ENCODE results near the gene TYRP1. TPM values are rescaled to one million over a fixed set of nuclear protein-coding genes. Genes with fewer than 3 reads are reported as not detected.
"Not testable (repeated sequence)": the region's sequence is repeated elsewhere in the genome, so short reads cannot be mapped to it uniquely, and the experiment has no call there.

The TYRP1 gene
- total RNA-seq, 1 experiment from 2014 or later: 0.15 TPM

- H2AFZ ChIP-seq (ENCODE audit: low read length): no peak overlapping the region
- no peak overlapping the region for H3K27ac ChIP-seq (ENCODE audit: low read length)
- no peaks in the 10 kb centered on the region for H3K9me2 ChIP-seq (replicated peaks; ENCODE audit: insufficient read depth, low read length)
- H4K20me1 ChIP-seq (ENCODE audit: insufficient read depth, low read depth, low read length): no peaks in the 10 kb centered on the region
- no peak overlapping the region for H3K4me2 ChIP-seq (ENCODE audit: low read depth, low read length, poor library complexity, severe bottlenecking)
- H3K9ac ChIP-seq (ENCODE audit: low read length): no peak overlapping the region
- no peak overlapping the region for H3K4me3 ChIP-seq (ENCODE audit: low read length)
- no peaks in the 10 kb centered on the region for H3K4me1 ChIP-seq (ENCODE audit: low read length)
- peaks cover 35% of the 10 kb centered on the region for H3K9me3 ChIP-seq (ENCODE audit: low read length)
- DNase-seq: no peak
- H3K27me3 ChIP-seq (ENCODE audit: low read length): no peaks in the 10 kb centered on the region
- H3K36me3 ChIP-seq (ENCODE audit: insufficient read depth, low read length): no peaks in the 10 kb centered on the region
- H3K79me2 ChIP-seq (ENCODE audit: low read length): no peaks in the 10 kb centered on the region
These were observed 34.5 kb upstream of the TYRP1 start for GRCh38 chr9:12658531-12659209.

GRCh38 chr9:12659220-12659619 lies 34.0 kb upstream of the TYRP1 start:
- no peak for DNase-seq
- Histone ChIP-seq H3K27ac (ENCODE audit: low read length) (no peak overlapping the region), H2AFZ (ENCODE audit: low read length) (no peak overlapping the region)

GRCh38 chr9:12666813-12667212 lies 26.4 kb upstream of the TYRP1 start:
- peaks cover 10% of the 10 kb centered on the region for H3K9me3 ChIP-seq (ENCODE audit: low read length)
- no peaks in the 10 kb centered on the region for H3K27me3 ChIP-seq (ENCODE audit: low read length)
- DNase-seq: no peak
- no peak overlapping the region for H3K27ac ChIP-seq (ENCODE audit: low read length)
- H2AFZ ChIP-seq (ENCODE audit: low read length): no peak overlapping the region
- H3K4me3 ChIP-seq (ENCODE audit: low read length): no peak overlapping the region
- no peaks in the 10 kb centered on the region for H3K36me3 ChIP-seq (ENCODE audit: insufficient read depth, low read length)
- no peak overlapping the region for H3K4me2 ChIP-seq (ENCODE audit: low read depth, low read length, poor library complexity, severe bottlenecking)
- no peak overlapping the region for H3K9ac ChIP-seq (ENCODE audit: low read length)
- H3K4me1 ChIP-seq (ENCODE audit: low read length): no peaks in the 10 kb centered on the region
- H3K79me2 ChIP-seq (ENCODE audit: low read length): no peaks in the 10 kb centered on the region
- H3K9me2 ChIP-seq (replicated peaks; ENCODE audit: insufficient read depth, low read length): no peaks in the 10 kb centered on the region
- no peaks in the 10 kb centered on the region for H4K20me1 ChIP-seq (ENCODE audit: insufficient read depth, low read depth, low read length)

More at GRCh38 chr9:12659220-12659619, 34.0 kb upstream of the TYRP1 start:
- H3K9me3 ChIP-seq (ENCODE audit: low read length): peaks cover 31% of the 10 kb centered on the region
- H3K4me3 ChIP-seq (ENCODE audit: low read length): no peak overlapping the region
- H3K79me2 ChIP-seq (ENCODE audit: low read length): no peaks in the 10 kb centered on the region
- no peaks in the 10 kb centered on the region for H3K27me3 ChIP-seq (ENCODE audit: low read length)
- H3K9ac ChIP-seq (ENCODE audit: low read length): no peak overlapping the region
- H3K9me2 ChIP-seq (replicated peaks; ENCODE audit: insufficient read depth, low read length): no peaks in the 10 kb centered on the region
- H3K4me1 ChIP-seq (ENCODE audit: low read length): no peaks in the 10 kb centered on the region
- no peaks in the 10 kb centered on the region for H3K36me3 ChIP-seq (ENCODE audit: insufficient read depth, low read length)
- H3K4me2 ChIP-seq (ENCODE audit: low read depth, low read length, poor library complexity, severe bottlenecking): no peak overlapping the region
- no peaks in the 10 kb centered on the region for H4K20me1 ChIP-seq (ENCODE audit: insufficient read depth, low read depth, low read length)

- Histone ChIP-seq H3K9ac (ENCODE audit: low read length) (no peak overlapping the region), H3K27ac (ENCODE audit: low read length) (no peak overlapping the region), H3K9me3 (ENCODE audit: low read length) (peaks cover 5% of the 10 kb centered on the region; the same call in 1 of the 2 replicates), H3K4me2 (ENCODE audit: low read depth, low read length, poor library complexity, severe bottlenecking) (no peak overlapping the region), H3K27me3 (ENCODE audit: low read length) (no peaks in the 10 kb centered on the region), H3K36me3 (ENCODE audit: insufficient read depth, low read length) (no peaks in the 10 kb centered on the region), H4K20me1 (ENCODE audit: insufficient read depth, low read depth, low read length) (no peaks in the 10 kb centered on the region), H3K9me2 (replicated peaks; ENCODE audit: insufficient read depth, low read length) (no peaks in the 10 kb centered on the region), H3K4me1 (ENCODE audit: low read length) (no peaks in the 10 kb centered on the region), H2AFZ (ENCODE audit: low read length) (no peak overlapping the region), H3K79me2 (ENCODE audit: low read length) (no peaks in the 10 kb centered on the region), H3K4me3 (ENCODE audit: low read length) (no peak overlapping the region)
- no peak for DNase-seq
These were observed 25.3 kb upstream of the TYRP1 start for GRCh38 chr9:12667892-12668291.

- Histone ChIP-seq H3K9ac (ENCODE audit: low read length) (no peak overlapping the region), H3K36me3 (ENCODE audit: insufficient read depth, low read length) (no peaks in the 10 kb centered on the region), H3K9me2 (replicated peaks; ENCODE audit: insufficient read depth, low read length) (no peaks in the 10 kb centered on the region), H2AFZ (ENCODE audit: low read length) (no peak overlapping the region), H3K4me3 (ENCODE audit: low read length) (no peak overlapping the region), H3K79me2 (ENCODE audit: low read length) (no peaks in the 10 kb centered on the region), H3K27ac (ENCODE audit: low read length) (no peak overlapping the region), H3K4me2 (ENCODE audit: low read depth, low read length, poor library complexity, severe bottlenecking) (no peak overlapping the region), H3K27me3 (ENCODE audit: low read length) (no peaks in the 10 kb centered on the region), H3K9me3 (ENCODE audit: low read length) (peaks cover 5% of the 10 kb centered on the region; the same call in 1 of the 2 replicates), H3K4me1 (ENCODE audit: low read length) (no peaks in the 10 kb centered on the region), H4K20me1 (ENCODE audit: insufficient read depth, low read depth, low read length) (no peaks in the 10 kb centered on the region)
- no peak for DNase-seq
These were observed 23.2 kb upstream of the TYRP1 start for GRCh38 chr9:12670006-12670405.

- Histone ChIP-seq H3K36me3 (ENCODE audit: insufficient read depth, low read length) (no peaks in the 10 kb centered on the region), H3K4me3 (ENCODE audit: low read length) (no peak overlapping the region), H3K9ac (ENCODE audit: low read length) (no peak overlapping the region), H4K20me1 (ENCODE audit: insufficient read depth, low read depth, low read length) (no peaks in the 10 kb centered on the region), H3K27me3 (ENCODE audit: low read length) (no peaks in the 10 kb centered on the region), H3K9me2 (replicated peaks; ENCODE audit: insufficient read depth, low read length) (no peaks in the 10 kb centered on the region), H3K4me1 (ENCODE audit: low read length) (no peaks in the 10 kb centered on the region), H2AFZ (ENCODE audit: low read length) (no peak overlapping the region), H3K79me2 (ENCODE audit: low read length) (no peaks in the 10 kb centered on the region), H3K4me2 (ENCODE audit: low read depth, low read length, poor library complexity, severe bottlenecking) (no peak overlapping the region), H3K9me3 (ENCODE audit: low read length) (peaks cover 8% of the 10 kb centered on the region; the same call in 1 of the 2 replicates), H3K27ac (ENCODE audit: low read length) (no peak overlapping the region)
- DNase-seq: no peak
These were observed 18.2 kb upstream of the TYRP1 start for GRCh38 chr9:12674961-12675360.

GRCh38 chr9:12677462-12678126 lies 15.6 kb upstream of the TYRP1 start:
- H3K27me3 ChIP-seq (ENCODE audit: low read length); H3K79me2 ChIP-seq (ENCODE audit: low read length); H3K4me2 ChIP-seq (ENCODE audit: low read depth, low read length, poor library complexity, severe bottlenecking); H3K9ac ChIP-seq (ENCODE audit: low read length); H3K9me3 ChIP-seq (ENCODE audit: low read length); H3K4me1 ChIP-seq (ENCODE audit: low read length); H4K20me1 ChIP-seq (ENCODE audit: insufficient read depth, low read depth, low read length); H3K36me3 ChIP-seq (ENCODE audit: insufficient read depth, low read length); H3K4me3 ChIP-seq (ENCODE audit: low read length); H3K27ac ChIP-seq (ENCODE audit: low read length); DNase-seq; H2AFZ ChIP-seq (ENCODE audit: low read length); H3K9me2 ChIP-seq (replicated peaks; ENCODE audit: insufficient read depth, low read length): not testable (repeated sequence)

GRCh38 chr9:12680341-12680740 lies 12.8 kb upstream of the TYRP1 start:
- Histone ChIP-seq H3K36me3 (ENCODE audit: insufficient read depth, low read length) (no peaks in the 10 kb centered on the region), H3K79me2 (ENCODE audit: low read length) (no peaks in the 10 kb centered on the region), H3K27ac (ENCODE audit: low read length) (no peak overlapping the region), H2AFZ (ENCODE audit: low read length) (no peak overlapping the region), H3K4me3 (ENCODE audit: low read length) (no peak overlapping the region), H3K27me3 (ENCODE audit: low read length) (no peaks in the 10 kb centered on the region), H3K9ac (ENCODE audit: low read length) (no peak overlapping the region), H4K20me1 (ENCODE audit: insufficient read depth, low read depth, low read length) (no peaks in the 10 kb centered on the region), H3K9me3 (ENCODE audit: low read length) (peaks cover 8% of the 10 kb centered on the region; the same call in 1 of the 2 replicates), H3K9me2 (replicated peaks; ENCODE audit: insufficient read depth, low read length) (no peaks in the 10 kb centered on the region), H3K4me1 (ENCODE audit: low read length) (no peaks in the 10 kb centered on the region), H3K4me2 (ENCODE audit: low read depth, low read length, poor library complexity, severe bottlenecking) (no peak overlapping the region)
- DNase-seq: no peak

Data from Karpas-422 (cell line).